ENCODE data around the gene FCAR.
"Not testable (repeated sequence)": the region's sequence is repeated elsewhere in the genome, so short reads cannot be mapped to it uniquely, and the experiment has no call there.

Gene FCAR

GRCh38 chr19:54843171-54843570 is 30.9 kb upstream of the FCAR start:
- H3K36me3 ChIP-seq (ENCODE audit: insufficient read depth, low read length); H3K9me2 ChIP-seq (replicated peaks; ENCODE audit: low read depth, low read length); H3F3A ChIP-seq (ENCODE audit: low read depth); H3K27me3 ChIP-seq (ENCODE audit: insufficient read depth, low read length, poor library complexity, severe bottlenecking); H3K4me3 ChIP-seq (ENCODE audit: low read length, poor library complexity, severe bottlenecking); H3K9me3 ChIP-seq (ENCODE audit: insufficient read depth, low read depth, low read length); H2AFZ ChIP-seq (ENCODE audit: low read length); H4K20me1 ChIP-seq (ENCODE audit: insufficient read depth, low read length, poor library complexity, severe bottlenecking); H3K4me1 ChIP-seq (ENCODE audit: insufficient read depth, low read length, poor library complexity, severe bottlenecking); H3K9ac ChIP-seq (ENCODE audit: low read depth, low read length, poor library complexity, severe bottlenecking); H3K4me2 ChIP-seq (ENCODE audit: low read depth, low read length, poor library complexity, severe bottlenecking); H3K79me2 ChIP-seq (ENCODE audit: insufficient read depth, low read length): not testable (repeated sequence)

- H3K4me1 ChIP-seq (ENCODE audit: insufficient read depth, low read length, poor library complexity, severe bottlenecking); H3K79me2 ChIP-seq (ENCODE audit: insufficient read depth, low read length); H3K4me3 ChIP-seq (ENCODE audit: low read length, poor library complexity, severe bottlenecking); H4K20me1 ChIP-seq (ENCODE audit: insufficient read depth, low read length, poor library complexity, severe bottlenecking); H3K9ac ChIP-seq (ENCODE audit: low read depth, low read length, poor library complexity, severe bottlenecking); H3K9me2 ChIP-seq (replicated peaks; ENCODE audit: low read depth, low read length); H3F3A ChIP-seq (ENCODE audit: low read depth); H2AFZ ChIP-seq (ENCODE audit: low read length); H3K4me2 ChIP-seq (ENCODE audit: low read depth, low read length, poor library complexity, severe bottlenecking); H3K9me3 ChIP-seq (ENCODE audit: insufficient read depth, low read depth, low read length); H3K27me3 ChIP-seq (ENCODE audit: insufficient read depth, low read length, poor library complexity, severe bottlenecking); H3K36me3 ChIP-seq (ENCODE audit: insufficient read depth, low read length): not testable (repeated sequence)
These were observed 23.9 kb upstream of the FCAR start, which contains the start of gene KIR3DL2 for GRCh38 chr19:54850061-54850640. Gene KIR3DL2 (plus strand): TSS chr19:54850443. CDS start chr19:54850476, 33 bp downstream.

GRCh38 chr19:54850930-54851329 is 23.1 kb upstream of the FCAR start:
- no peaks in the 10 kb centered on the region for H4K20me1 ChIP-seq (ENCODE audit: insufficient read depth, low read length, poor library complexity, severe bottlenecking)
- H3K9me3 ChIP-seq (ENCODE audit: insufficient read depth, low read depth, low read length), result no peaks in the 10 kb centered on the region
- H3K27me3 ChIP-seq (ENCODE audit: insufficient read depth, low read length, poor library complexity, severe bottlenecking), result no peaks in the 10 kb centered on the region
- no peaks in the 10 kb centered on the region for H3F3A ChIP-seq (ENCODE audit: low read depth)
- H3K36me3 ChIP-seq (ENCODE audit: insufficient read depth, low read length), result no peaks in the 10 kb centered on the region
- no peaks in the 10 kb centered on the region for H3K9me2 ChIP-seq (replicated peaks; ENCODE audit: low read depth, low read length)
- H3K9ac ChIP-seq (ENCODE audit: low read depth, low read length, poor library complexity, severe bottlenecking), result no peak overlapping the region
- no peak overlapping the region for H3K4me3 ChIP-seq (ENCODE audit: low read length, poor library complexity, severe bottlenecking)
- no peaks in the 10 kb centered on the region for H3K4me1 ChIP-seq (ENCODE audit: insufficient read depth, low read length, poor library complexity, severe bottlenecking)
- no peak for TF ChIP-seq CTCF (conservative IDR thresholded peaks at IDR 0.05; ENCODE audit: low read length)
- TF ChIP-seq EZH2phosphoT487 (IDR thresholded peaks at IDR 0.05; ENCODE audit: borderline replicate concordance), result no peak
- no peaks in the 10 kb centered on the region for H3K79me2 ChIP-seq (ENCODE audit: insufficient read depth, low read length)
- H2AFZ ChIP-seq (ENCODE audit: low read length), result no peak overlapping the region
- H3K4me2 ChIP-seq (ENCODE audit: low read depth, low read length, poor library complexity, severe bottlenecking), result no peak overlapping the region

GRCh38 chr19:54851353-54851752 is 22.7 kb upstream of the FCAR start:
- H3F3A ChIP-seq (ENCODE audit: low read depth), result no peaks in the 10 kb centered on the region
- H2AFZ ChIP-seq (ENCODE audit: low read length), result no peak overlapping the region
- H3K36me3 ChIP-seq (ENCODE audit: insufficient read depth, low read length), result no peaks in the 10 kb centered on the region
- no peaks in the 10 kb centered on the region for H3K9me3 ChIP-seq (ENCODE audit: insufficient read depth, low read depth, low read length)
- no peaks in the 10 kb centered on the region for H3K9me2 ChIP-seq (replicated peaks; ENCODE audit: low read depth, low read length)
- H3K4me1 ChIP-seq (ENCODE audit: insufficient read depth, low read length, poor library complexity, severe bottlenecking), result no peaks in the 10 kb centered on the region
- H3K4me3 ChIP-seq (ENCODE audit: low read length, poor library complexity, severe bottlenecking), result no peak overlapping the region
- no peaks in the 10 kb centered on the region for H4K20me1 ChIP-seq (ENCODE audit: insufficient read depth, low read length, poor library complexity, severe bottlenecking)
- no peak overlapping the region for H3K4me2 ChIP-seq (ENCODE audit: low read depth, low read length, poor library complexity, severe bottlenecking)
- H3K79me2 ChIP-seq (ENCODE audit: insufficient read depth, low read length), result no peaks in the 10 kb centered on the region
- H3K9ac ChIP-seq (ENCODE audit: low read depth, low read length, poor library complexity, severe bottlenecking), result no peak overlapping the region
- TF ChIP-seq EZH2phosphoT487 (IDR thresholded peaks at IDR 0.05; ENCODE audit: borderline replicate concordance) (no peak), CTCF (conservative IDR thresholded peaks at IDR 0.05; ENCODE audit: low read length) (no peak)
- no peaks in the 10 kb centered on the region for H3K27me3 ChIP-seq (ENCODE audit: insufficient read depth, low read length, poor library complexity, severe bottlenecking)

GRCh38 chr19:54855241-54855640 is 18.8 kb upstream of the FCAR start:
- not testable (repeated sequence) for H3K9ac ChIP-seq (ENCODE audit: low read depth, low read length, poor library complexity, severe bottlenecking); H2AFZ ChIP-seq (ENCODE audit: low read length); H3K4me1 ChIP-seq (ENCODE audit: insufficient read depth, low read length, poor library complexity, severe bottlenecking); H3K36me3 ChIP-seq (ENCODE audit: insufficient read depth, low read length); H4K20me1 ChIP-seq (ENCODE audit: insufficient read depth, low read length, poor library complexity, severe bottlenecking); H3K9me2 ChIP-seq (replicated peaks; ENCODE audit: low read depth, low read length); H3F3A ChIP-seq (ENCODE audit: low read depth); H3K79me2 ChIP-seq (ENCODE audit: insufficient read depth, low read length); H3K9me3 ChIP-seq (ENCODE audit: insufficient read depth, low read depth, low read length); H3K4me3 ChIP-seq (ENCODE audit: low read length, poor library complexity, severe bottlenecking); H3K27me3 ChIP-seq (ENCODE audit: insufficient read depth, low read length, poor library complexity, severe bottlenecking); H3K4me2 ChIP-seq (ENCODE audit: low read depth, low read length, poor library complexity, severe bottlenecking)

- not testable (repeated sequence) for H3K9me3 ChIP-seq (ENCODE audit: insufficient read depth, low read depth, low read length); H3K79me2 ChIP-seq (ENCODE audit: insufficient read depth, low read length); H4K20me1 ChIP-seq (ENCODE audit: insufficient read depth, low read length, poor library complexity, severe bottlenecking); H3K4me2 ChIP-seq (ENCODE audit: low read depth, low read length, poor library complexity, severe bottlenecking); H3K4me3 ChIP-seq (ENCODE audit: low read length, poor library complexity, severe bottlenecking); H2AFZ ChIP-seq (ENCODE audit: low read length); H3K4me1 ChIP-seq (ENCODE audit: insufficient read depth, low read length, poor library complexity, severe bottlenecking); H3F3A ChIP-seq (ENCODE audit: low read depth); H3K27me3 ChIP-seq (ENCODE audit: insufficient read depth, low read length, poor library complexity, severe bottlenecking); H3K9me2 ChIP-seq (replicated peaks; ENCODE audit: low read depth, low read length); H3K36me3 ChIP-seq (ENCODE audit: insufficient read depth, low read length); H3K9ac ChIP-seq (ENCODE audit: low read depth, low read length, poor library complexity, severe bottlenecking)
These were observed 15.6 kb upstream of the FCAR start for GRCh38 chr19:54858476-54858875.
